CD4-positive, alpha-beta T cell treated with Interleukin-4 for 1 hour (primary cell): ENCODE measurements around the gene TM2D1.
"Not testable (repeated sequence)": the region's sequence is repeated elsewhere in the genome, so short reads cannot be mapped to it uniquely, and the experiment has no call there.

Experiments
- DNase-seq, 2 donors: peaks; one replicate each; pipeline ENCODE4 v3.0.0-alpha.2; 2020 to 2022

TM2D1 gene

DNA sequence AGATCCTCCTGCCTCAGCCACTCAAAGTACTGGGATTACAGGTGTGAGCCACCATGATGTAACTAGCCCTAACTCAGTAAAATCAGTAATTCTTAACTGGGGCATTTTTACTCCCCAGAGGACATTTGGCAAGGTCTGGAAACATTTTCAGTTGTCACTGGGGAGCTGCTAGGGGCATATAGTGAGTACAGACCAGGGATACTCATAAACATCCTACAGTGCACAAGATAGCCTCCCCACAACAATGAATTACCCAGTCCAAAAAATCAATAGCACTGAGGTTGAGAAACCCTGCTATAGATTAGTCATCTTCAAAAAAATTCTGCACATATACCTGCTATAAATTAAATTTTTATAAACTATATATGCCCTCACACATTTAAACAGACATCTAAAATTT lies 13.0 kb downstream of the TM2D1 start:
- no peak for DNase-seq

DNA sequence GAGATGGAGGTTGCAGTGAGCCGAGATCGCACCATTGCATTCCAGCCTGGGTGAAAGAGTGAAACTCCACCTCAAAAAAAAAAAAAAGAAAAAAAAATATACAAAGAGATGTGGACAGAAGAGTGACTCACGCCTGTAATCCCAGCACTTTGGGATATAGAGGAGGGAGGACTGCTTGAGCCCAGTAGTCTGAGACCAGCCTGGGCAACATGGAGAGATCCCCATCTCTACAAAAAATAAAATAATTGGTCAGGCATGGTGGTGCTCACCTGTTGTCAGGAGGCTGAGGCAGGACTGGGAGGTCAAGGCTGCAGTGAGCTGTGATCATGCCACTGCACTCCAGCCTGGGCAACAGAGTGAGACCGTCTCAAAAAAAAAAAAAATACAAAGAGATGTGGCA lies 13.7 kb downstream of the TM2D1 start:
- not testable (repeated sequence) for DNase-seq

DNA sequence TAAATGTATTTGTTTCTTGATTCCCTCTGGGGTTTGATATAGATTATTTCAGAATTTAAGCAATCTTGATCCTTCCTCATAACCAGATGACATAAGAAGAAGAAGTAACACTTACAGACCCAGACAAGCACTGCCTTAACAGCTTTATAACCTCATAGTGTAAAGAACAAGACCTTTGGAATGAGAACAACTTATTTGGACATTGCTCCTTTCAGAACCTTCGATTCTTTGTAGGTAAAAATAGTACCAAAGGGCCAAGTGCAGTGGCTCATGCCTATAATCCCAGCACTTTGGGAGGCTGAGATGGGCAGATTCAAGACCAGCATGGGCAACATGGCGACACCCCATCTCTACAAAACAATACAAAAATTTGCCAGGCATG lies 15.0 kb downstream of the TM2D1 start:
- no peak for DNase-seq

DNA sequence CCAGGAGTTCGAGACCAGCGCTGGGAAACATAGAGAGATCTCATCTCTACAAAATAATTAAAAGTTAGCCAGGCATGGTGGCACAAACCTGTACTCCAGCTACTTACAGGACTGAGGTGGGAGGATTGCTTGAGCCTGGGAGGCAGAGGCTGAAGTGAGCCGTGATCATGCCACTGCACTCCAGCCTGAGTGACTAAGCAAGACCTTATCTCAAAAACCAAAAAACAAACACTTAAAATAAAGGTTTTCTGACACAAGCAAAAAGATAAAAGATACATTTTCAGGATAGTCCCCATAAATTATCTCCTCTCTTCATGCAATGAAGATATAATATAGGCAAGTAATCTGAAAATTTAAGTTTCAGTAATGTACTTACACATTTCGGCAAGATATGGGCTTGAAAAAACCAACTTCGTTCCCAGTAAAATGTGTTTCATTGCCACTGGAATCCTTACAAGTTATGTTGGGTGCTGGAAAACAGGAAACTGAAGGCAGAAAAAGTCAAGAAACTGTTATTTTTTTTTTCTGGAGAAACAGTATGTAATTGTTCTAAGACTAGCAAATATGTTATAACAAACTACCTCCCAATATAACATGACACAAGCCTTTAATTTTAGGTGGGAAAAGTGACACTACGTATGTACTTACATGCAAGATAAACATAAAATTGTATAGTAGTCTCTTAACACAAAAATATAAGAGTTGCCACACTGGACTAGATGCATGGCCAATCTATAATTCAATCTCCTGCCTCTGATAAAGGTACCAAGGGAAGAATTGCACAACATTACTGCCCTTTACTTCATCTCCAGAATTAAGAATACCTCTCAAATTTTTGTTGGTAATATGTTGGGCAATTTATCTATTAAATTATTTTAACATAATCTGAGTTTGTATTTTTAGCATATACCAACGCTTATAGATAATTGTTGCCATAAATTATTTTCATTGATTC lies 15.7 kb downstream of the TM2D1 start:
- DNase-seq = no peak

DNA sequence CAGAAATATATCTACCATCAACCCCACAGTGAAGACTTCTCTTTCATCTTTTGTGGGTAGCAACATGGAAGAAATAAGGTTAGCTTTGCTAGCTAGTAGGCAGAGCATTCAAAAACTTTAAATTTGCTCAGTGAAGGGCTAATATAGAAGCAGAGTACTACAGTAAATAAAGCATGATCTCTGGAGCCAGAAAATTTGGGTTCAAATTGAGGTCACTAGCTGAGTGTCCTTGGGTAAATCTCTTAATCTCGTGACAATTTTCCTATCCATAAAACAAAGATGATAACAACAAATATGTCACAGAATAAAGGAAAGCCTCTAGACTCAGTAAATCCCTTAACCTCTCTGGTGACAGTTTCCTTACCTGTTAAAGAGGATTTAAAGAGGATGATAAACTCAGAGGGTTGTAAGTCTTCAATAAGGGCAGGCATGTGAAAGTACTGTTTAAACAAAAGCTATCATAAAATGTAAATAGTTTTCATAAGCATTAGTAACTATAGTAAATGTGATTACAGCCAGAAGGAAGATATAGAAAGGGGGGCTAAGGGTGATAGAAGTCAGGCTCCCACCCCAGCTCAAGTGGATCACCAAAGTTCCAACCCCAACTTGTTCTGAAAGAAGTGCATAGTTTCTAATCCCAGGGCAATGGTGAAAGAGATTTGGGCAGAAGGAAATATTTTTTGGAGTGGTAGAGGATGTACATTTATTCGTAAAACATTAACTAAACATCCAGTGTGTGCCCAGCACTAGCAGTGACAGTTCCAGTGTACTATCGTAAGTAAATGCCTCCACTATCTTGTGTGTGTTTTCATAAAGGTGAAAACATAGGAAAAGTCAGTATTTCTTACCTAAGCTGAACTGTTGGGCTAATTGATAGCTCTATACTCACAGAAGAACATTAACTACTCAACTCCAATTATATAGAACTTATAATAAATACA lies 24.8 kb downstream of the TM2D1 start:
- no peak for DNase-seq

DNA sequence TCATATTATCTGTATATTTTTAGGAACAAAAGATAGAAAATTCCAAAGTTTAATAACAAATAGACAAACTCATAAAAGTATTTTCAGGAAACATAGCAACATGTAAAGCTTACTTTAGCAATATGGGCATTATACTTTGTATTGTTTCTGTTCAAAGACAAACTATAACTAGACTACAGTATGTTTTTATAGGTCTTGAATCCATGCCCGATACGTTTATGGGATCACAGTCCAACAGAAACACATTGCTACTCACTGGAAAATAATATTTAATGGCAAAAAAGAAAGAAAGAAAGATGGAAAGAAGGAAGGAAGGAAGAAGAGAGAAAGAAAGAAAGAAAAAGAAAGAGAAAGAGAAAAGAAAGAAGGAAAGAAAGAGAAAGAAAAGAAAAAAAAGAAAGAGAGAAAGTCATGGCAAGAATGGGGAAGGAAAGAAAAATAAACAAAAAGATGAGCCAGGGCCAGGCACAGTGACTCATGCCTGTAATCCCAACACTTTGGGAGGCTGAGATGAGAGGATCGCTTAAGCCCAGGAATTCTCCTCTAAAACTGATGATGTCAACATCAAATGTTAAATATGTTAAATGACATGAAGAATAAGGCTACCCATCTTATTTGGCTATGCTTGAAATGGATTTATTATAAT lies 32.7 kb downstream of the TM2D1 start:
- DNase-seq = no peak

DNA sequence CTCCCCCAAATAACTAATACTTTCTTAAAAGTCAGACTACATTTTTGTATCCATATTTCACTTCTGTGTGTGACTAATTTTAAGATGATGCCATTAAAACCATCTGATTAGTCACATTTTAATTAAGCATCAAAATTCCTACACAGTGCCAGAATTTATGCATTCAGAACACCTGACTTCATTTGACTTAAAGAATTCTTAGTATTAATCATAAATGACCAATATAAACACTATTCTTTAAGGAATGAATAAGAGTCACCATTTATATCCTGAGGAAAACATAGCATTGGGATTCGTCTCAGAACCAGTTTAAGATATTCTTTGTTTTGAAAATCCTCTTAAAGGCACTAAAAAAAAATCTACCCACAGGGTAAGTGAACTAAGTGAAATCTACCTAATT lies 37.0 kb downstream of the TM2D1 start:
- no peak for DNase-seq

DNA sequence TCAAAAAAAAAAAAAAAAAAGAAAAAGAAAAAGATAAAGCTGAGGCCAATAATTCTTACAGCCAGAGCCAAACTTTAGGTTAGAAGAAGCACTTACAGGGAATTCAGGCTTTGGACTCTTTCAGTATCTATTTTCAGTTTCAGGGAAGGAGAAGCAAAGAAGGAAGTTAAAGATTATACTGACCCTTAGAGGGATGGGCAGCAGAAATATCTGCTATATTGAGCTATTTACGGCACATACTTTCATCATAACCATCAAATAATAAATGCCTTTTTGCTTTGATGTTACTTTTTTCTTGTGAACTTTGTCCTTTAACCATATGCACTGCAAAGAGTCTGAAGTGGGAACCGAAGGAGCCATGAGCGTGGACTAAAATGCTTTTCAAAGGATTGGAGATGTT lies 42.0 kb downstream of the TM2D1 start:
- no peak for DNase-seq

DNA sequence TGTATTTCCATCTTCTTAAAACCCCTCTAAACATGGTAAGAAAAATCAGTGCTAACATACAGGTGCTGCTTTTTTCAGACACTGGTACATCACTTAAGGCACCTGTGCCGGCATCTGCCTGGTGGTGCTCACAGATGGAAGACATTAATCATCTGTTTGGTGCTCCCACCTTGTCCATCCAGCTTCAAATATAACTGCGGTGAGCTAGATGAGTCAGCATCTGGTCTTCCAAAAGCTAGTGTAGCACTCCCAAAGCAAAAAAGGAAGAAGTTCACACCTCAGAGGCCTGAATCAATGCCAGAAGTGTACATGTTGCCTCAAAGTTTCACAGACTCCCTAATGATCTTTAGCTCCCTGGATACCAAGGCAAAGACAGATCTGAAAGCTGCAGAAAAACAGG lies 44.4 kb downstream of the TM2D1 start:
- no peak for DNase-seq

DNA sequence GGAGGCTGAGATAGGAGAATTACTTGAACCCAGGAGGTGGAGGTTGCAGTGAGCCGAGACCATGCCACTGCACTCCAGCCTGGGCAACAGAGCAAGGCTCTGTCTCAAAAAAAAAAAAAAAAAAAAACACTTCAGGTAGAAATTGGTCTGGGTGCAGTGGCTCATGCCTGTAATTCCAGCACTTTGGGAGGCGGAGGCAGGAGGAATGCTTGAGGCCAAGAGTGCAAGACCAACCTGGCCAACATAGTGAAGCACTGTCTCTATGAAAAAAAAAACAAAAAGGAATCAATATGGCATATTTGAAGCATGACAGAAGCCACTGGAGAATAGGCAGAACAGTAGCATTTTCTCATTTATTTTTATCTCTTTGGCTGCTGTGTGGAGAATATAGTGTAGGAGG lies 48.1 kb downstream of the TM2D1 start:
- not testable (repeated sequence) for DNase-seq

DNA sequence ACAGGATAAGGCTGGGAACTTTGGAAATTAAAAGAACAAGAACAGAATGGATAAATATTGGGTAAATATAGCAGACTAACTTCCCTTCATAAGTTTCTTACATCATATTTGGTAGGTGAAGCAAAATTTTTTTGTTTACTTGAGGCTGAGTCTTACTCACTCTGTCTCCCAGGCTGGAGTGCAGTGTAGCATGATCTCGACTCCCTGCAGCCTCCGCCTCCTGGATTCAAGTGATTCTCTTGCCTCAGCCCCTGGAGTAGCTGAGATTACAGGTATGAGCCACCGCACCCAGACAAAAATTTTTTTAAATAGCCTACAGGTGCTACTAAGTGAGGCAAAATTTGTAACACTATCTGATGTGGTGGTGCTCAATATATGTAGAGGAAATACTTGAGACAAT lies 50.7 kb downstream of the TM2D1 start:
- no peak for DNase-seq

DNA sequence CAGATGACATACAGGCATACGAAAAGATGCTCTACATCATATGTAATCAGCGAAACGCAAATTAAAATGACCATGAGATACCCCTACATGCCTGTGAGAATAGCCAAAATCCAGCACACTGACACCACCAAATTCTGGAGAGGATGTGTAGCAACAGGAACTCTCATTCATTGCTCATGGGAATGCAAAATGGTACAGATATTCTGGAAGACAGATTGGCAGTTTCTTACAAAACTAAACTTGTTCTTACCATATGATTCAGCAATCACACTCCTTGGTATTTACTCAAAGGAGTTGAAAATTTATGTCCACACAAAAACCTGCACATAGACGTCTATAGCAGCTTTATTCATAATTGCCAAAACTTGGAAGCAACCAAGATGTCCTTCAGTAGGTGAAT lies 52.6 kb downstream of the TM2D1 start:
- DNase-seq = no peak

DNA sequence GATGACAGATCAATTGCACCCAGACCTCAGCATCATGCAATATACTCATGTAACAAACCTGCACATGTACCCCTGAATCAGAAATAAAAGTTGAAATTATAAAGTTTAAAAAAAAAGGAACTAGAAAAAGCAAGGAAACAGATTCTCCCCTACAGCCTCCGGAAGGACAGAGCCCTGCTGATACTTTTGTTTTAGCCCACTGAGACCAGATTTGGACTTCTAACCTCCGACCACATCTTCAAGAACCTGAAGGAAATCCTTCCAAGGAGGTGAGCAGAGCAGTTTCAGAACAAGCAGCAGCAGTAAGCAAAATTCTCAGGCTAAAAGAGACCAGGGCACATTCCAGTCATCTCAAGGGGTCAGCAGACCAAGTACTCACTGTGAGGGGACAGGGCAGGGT lies 54.5 kb downstream of the TM2D1 start:
- DNase-seq = no peak

DNA sequence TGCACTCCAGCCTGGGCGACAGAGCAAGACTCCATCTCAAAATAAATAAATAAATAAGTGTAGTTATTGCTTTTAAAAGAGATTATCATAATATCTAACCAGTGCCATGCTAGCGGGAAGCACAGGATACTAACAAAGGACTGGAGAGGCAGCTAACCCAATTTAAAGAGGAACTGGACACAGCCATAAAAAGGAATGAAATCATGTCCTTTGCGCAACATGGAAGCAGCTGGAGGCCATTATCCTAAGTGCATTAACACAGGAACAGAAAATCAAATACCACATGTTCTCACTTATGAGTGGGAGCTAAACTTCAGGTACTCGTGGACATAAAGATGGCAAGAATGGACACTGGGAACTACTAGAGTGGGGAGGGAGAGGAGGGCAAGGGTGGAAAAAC lies 54.9 kb downstream of the TM2D1 start:
- no peak for DNase-seq

DNA sequence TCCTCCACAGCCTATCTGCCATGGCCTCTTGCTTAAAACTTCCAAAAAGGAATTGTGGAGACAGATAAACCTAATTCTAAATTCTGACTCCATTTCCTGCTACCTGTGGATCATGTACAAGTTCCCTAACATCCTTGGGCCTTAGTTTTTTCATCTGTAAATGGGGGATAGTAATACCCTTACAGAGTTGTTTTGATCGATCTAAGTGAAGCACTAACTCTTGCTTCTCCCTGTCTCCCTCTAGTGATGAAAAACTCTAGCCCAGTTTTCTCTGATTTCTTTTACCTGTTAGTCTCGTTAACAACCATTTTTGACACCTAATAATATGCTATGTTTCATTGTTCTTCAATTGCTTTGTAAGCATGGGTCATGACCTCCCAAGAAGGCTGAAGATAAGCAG lies 65.9 kb downstream of the TM2D1 start:
- DNase-seq = no peak

DNA sequence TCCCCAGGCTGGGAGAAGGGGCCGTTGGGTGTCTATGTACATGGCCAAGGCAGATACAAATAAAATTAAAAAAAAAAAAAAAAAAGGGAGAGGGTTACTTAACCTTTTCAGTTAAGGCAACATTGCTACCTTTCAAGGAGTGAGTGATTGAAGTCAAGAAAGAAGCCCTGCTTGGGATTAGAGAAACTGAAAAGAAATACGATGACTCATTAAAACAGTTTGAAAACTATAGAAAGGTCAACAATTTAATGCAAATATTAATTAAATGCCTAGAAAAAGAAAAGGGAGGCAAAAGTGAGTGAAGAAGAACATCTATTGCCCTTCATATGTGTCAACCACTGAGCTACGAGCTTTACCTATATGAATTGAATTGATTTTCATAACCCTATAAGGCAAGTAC lies 69.5 kb downstream of the TM2D1 start:
- no peak for DNase-seq

DNA sequence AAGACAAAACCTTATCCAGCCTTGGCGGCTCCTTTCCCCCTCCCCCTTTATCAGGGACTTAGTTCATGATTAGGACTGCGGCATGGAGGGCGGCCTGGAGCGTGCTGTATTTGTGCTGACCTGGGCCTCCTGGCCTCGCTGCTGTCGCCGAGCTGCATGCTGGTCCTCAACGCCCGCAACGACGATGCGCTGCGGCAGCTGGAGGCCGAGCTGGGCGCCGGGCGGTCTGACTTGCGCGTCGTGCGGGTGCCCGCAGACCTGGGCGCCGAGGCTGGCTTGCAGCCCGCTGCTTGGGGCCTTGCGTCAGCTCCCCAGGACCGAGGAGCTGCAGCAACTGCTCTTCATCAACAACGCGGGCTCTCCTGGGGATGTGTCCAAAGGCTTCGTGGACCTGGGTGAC lies 70.9 kb downstream of the TM2D1 start:
- no peak for DNase-seq

DNA sequence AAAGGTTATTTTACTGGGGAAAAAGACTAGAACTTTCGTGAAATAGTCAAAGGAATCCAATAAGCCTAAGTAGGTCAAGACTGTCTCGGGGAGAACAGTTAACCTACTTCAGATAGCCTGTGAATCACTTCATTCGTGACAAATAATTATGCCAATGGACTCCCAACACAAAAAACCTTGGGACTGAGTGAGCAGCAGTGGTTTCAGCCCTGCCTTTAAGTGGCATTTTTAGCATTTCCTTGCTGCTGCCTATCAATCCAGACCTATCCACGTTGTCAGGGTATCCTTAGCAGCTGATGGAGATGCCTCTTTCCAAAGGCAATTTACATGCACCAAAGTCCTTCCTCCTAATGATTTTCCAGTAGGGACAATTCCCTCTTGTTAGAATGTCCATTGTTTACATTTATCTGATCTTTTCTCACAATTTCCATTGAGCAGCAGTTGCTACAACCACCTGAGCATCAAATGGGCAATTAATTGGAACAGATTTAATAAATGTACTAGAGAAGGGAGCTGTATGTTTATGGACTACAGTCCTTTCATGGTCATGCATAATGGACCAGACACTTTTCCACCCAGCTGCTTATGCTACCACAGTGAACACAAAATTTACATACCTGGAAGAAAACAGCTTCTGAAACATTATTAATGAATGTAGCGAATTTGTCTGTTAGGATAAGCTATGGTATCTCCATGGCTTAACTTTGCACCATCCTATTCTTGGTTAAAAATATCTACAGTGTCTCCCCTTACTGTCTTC lies 75.8 kb downstream of the TM2D1 start:
- DNase-seq = no peak

DNA sequence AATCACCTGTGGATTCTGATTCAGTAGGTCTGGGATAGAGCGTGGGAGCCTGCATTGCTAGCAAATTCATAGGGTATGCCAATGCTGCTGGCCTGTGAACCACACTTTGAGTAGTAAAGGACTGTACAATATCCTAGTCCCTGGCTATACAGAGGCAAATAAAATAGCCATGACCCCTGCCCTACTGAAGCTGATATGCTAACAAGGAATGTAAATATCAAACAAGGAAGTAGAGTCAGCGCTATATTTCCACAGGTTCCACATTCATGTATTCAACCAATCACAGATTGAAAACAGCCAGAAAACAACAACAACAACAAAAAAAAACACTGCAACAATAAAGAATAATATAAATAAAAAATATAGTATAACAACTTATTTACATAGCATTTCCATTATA lies 77.8 kb downstream of the TM2D1 start:
- DNase-seq = no peak

DNA sequence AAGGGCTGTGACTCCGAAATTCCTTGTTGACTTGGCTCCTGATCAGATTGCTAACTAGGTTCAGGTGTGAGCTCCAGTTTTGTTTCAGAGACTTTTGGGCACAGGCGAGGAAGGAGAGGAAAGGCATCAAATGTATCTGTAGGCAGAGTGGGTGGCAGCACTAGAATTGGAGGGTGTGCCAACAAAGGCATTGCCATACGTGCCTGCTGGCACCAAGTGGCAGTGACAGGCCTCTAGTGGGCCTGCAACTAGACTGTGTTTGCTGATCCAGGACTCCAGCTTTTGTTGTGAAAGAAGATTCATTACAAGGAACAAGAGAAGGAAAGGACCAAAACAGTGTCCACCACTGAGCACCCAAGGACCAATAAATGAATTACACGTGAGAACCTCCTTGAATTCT lies 79.5 kb downstream of the TM2D1 start:
- DNase-seq = no peak

DNA sequence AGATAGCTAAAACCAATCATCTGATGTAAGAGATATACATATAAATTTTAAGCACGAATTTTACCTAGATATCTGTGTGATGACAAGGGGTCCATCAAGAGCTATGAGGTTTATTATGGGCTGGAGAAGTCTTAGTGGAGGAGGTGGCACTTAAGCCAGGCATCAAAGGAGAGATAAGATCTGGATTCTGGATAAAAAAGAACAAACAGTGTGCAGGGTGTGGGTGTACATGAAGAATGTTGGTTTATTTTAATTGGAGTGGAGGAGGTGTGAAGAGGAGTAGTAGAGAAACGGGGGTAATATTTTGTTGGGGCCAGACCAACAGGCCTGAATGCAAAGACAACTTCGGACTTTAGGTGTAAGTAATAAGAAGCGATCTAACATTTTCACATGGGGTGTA lies 80.6 kb downstream of the TM2D1 start:
- DNase-seq = no peak

DNA sequence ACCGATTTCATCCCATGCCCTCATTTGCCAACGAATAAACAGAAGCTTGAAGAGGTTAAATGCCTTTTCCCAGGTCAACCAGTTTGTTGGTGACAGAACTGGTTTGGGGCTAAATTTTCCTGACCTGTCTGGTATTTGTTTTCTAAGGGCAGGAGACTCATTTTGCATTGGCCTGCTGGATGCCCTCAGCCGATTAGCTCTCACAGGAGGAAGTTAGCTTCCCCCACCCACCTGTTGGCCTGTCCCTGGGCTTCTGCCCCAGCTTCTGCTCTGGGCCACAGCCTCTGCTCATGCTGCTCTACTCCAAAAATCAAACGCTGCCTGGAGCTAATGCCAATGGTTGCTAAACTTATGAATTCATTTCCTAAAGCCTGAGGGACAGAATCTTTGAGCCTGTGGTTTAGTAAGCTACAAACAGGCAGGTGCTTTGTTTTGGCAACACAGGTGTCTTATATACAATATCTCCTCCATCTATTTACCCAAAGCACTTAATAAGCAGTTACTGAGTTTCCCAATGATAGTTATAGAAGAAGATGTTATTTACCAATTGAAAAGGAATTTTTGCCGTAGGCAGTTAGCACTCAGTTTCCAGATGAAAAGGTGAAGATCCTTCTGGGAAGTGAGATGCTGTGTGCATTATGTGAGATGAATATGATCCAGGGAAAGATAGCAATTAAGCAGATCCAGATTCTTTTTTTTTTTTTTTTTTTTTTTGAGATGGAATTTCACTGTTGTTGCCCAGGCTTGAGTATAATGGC lies 82.3 kb downstream of the TM2D1 start:
- no peak for DNase-seq
